ENCODE results near the gene CES5A.
"Not testable (repeated sequence)": the region's sequence is repeated elsewhere in the genome, so short reads cannot be mapped to it uniquely, and the experiment has no call there.

CES5A gene

GRCh38 chr16:55830658-55831294 lies 44.4 kb downstream of the CES5A start:
- no peak for DNase-seq (ENCODE audit: low read depth in 2 of 2)

DNA sequence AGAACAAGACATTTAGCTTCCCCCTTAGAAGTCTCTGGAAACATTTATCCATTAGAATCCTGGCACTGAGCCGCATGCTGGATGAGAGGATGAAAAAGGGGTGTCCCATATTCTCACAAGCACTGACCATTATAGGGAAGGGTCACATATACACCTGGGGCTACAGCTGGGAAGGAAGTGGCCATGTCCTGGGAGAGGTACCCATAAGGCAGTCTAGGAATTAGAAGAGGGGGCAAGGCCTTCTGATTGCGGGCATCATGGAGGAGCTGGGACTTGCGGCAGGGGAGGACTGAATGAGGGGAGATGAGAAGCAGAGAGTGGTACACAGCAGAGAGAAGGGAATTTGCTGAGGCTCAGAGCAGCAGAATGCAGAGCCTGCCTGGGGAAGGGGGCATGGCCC lies 45.9 kb downstream of the CES5A start:
- not testable (repeated sequence) for DNase-seq (ENCODE audit: low read depth in 2 of 2)

GRCh38 chr16:55828680-55829079 lies 46.5 kb downstream of the CES5A start:
- no peak for DNase-seq (ENCODE audit: low read depth in 2 of 2)

DNA sequence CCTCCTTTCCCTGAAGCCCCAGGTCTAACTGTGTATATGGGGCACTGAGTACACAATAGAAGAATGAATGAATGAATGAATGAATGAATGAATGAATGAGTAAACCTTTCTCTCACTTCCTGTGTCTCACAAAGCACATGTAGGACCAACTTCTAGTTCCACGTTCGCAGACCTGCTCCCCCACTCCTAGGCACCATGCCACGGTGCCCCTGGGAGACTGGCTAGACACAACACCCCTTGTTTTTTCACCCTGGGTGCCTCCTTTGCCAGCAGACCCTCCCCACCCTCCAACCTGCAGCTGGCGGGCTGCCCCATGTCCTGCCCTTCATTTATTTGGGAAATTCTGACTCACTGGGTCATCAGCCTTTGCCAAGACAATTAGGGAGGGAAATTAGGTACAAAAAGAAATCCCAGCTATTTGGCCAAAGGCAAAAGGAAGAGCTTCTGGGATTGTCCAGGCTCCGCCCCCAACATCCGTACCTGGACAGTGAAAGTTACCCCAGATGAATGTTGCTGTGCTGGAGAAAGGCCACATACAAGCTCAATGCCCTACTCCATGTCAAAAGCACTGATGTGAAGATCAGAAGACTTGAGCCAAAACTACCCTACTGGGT lies 50.0 kb downstream of the CES5A start:
- DNase-seq (ENCODE audit: low read depth in 2 of 2), result no peak

DNA sequence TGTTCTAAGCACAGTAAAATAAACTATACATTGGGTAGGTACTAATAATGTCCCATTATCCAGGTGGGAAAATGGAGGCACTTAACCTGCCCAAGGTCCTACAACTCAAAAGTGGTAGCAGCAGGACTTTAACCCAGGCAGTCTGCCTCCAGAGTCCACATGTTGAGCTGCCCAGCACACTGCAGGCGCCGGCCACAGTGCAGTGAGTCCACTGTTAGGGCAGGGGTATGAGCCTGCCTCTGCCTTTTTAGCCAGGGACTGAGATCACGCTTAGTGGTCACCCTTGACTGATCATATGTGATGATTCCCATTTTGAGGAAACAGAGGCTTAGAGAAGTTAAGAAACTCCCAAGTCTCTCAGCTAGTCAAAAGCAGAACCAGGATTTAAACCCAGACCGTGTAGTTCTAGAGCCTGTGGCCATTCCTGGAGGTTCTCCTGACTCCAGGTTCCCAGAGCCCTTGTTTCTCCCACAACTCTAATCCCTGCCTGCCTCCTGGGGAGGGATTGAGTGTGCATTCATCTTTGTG lies 50.6 kb downstream of the CES5A start:
- DNase-seq (ENCODE audit: low read depth in 2 of 2), result no peak

GRCh38 chr16:55822280-55822810 lies 52.8 kb downstream of the CES5A start:
- DNase-seq (ENCODE audit: low read depth in 2 of 2), result no peak

DNA sequence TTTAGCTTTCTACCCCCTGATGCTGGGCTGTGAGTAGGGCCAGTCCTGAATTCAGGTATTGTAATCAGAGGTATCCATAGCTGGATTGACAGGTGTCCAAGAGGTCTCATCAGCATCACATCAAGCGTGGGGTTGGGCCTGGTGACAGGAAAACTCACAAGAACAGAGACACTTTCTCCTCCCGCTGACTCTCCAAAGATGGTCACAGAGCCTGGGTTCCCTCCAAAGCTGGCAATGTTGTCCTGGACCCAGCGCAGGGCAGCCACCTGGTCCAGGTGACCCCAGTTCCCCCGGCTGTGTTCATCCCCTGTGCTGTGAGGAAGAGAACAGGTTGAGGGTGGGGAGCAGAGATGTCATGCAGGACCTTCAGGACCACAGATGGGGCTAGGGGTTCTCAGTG lies 54.0 kb downstream of the CES5A start:
- no peak for DNase-seq (ENCODE audit: low read depth in 2 of 2)

DNA sequence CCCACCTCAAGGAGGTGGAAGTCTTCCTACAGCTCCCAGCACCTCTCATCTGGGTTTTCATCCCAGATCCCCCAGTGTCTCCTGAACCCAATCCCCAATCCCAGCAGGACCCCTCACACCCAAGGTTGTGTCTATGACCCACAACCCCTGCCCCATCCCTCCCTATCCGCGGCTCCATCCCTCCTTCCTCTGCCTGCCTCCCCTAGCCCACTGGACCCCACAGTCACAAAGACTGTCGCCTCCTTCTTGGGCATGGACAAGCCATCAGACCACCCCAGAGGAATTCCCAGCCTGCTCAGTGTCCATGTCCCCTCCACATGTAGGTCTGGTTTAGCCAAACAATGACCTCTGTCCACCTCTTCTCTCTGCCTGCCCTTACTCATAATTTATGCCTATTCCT lies 54.6 kb downstream of the CES5A start:
- DNase-seq (ENCODE audit: low read depth in 2 of 2), result no peak

GRCh38 chr16:55817236-55817912 lies 57.8 kb downstream of the CES5A start:
- DNase-seq (ENCODE audit: low read depth in 2 of 2), result no peak

- DNase-seq (ENCODE audit: low read depth in 2 of 2), result not testable (repeated sequence)
Observed at GRCh38 chr16:55816222-55816621, 59.0 kb downstream of the CES5A start.

DNA sequence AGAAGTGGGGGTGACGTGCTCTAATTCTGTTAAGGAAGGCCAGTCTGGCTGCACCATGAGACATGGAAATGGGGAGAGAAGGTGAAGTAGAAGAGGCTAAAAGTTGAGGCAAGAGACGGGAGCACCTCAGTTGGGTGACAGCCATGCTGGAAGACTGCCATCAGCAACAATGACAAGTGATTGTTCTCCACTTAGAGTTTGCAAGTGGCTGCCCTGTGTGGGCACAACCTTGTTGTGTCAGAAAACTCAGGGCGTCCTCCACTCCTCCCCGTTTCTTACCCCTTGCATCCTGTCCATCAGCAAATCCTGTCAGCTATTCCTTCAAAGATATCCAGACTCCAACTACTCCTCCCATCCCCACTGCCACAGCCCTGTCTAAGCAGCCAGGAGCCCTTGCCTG lies 59.9 kb downstream of the CES5A start:
- no peak for DNase-seq (ENCODE audit: low read depth in 2 of 2)

DNA sequence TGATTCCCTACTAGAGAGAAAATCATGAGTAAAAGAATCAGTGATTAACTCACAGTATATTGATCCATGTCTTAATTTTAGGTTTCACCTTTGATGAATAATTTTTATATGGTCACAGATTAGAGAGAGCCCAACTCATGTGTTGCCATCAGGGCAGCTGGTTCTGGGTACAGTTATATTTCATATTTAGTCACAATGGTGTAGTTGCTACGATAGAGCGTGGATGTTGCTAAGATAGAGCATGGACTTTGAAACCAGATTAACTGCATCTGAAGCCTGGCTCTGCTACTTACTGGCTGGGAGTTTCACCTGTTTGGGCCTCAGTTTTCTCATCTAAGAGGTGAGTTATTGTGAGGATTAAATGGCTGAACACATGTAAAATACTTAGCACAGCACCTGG lies 61.0 kb downstream of the CES5A start:
- not testable (repeated sequence) for DNase-seq (ENCODE audit: low read depth in 2 of 2)

- not testable (repeated sequence) for DNase-seq (ENCODE audit: low read depth in 2 of 2)
Observed at GRCh38 chr16:55813730-55814129, 61.4 kb downstream of the CES5A start.

- no peak for DNase-seq (ENCODE audit: low read depth in 2 of 2)
Observed at GRCh38 chr16:55812951-55813350, 62.2 kb downstream of the CES5A start.

DNA sequence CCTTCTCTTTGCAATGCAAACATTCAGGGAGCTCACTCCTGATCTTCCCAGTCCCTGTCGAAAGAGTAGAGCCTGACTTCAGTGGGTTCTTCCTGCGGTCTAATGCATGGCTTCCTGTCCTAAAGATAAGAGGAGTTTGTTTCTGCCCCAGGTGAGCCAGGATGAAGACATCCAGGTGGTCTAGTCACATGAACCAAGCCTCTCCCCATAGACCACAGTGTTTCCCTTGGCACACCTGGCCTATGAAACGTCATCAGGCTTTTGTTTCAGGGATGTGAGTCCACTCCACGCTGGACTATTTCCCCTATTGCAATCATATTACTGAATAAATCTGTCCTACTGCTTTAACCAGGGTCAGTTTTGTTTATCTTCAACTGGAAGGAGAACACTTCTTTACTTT lies 63.4 kb downstream of the CES5A start:
- no peak for DNase-seq (ENCODE audit: low read depth in 2 of 2)

GRCh38 chr16:55810451-55810961 lies 64.7 kb downstream of the CES5A start:
- DNase-seq (ENCODE audit: low read depth in 2 of 2), result no peak

GRCh38 chr16:55809851-55810250 lies 65.3 kb downstream of the CES5A start:
- DNase-seq (ENCODE audit: low read depth in 2 of 2), result no peak

DNA sequence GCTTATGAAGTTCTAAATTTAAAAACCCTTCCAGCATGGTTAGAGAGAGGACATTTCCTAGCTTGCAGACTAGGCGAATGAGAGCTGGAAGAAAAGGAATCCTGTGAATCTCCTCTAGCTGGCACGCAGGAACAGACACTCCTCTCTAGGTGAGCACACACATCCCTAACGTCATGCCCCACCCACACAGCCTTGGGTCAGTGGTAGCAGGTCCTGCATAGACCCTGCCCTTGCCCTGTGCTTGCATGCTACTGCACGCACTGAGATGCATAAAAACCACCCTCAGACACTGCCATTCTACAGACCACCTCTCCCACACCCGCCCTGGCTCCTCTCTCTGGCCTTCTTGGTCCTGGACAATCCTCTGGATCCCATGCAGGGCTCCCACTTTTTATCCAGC lies 65.8 kb downstream of the CES5A start:
- no peak for DNase-seq (ENCODE audit: low read depth in 2 of 2)

GRCh38 chr16:55808286-55808685 lies 66.9 kb downstream of the CES5A start:
- not testable (repeated sequence) for DNase-seq (ENCODE audit: low read depth in 2 of 2)

- DNase-seq (ENCODE audit: low read depth in 2 of 2), result not testable (repeated sequence)
Observed at GRCh38 chr16:55805104-55805503, 70.1 kb downstream of the CES5A start.

DNA sequence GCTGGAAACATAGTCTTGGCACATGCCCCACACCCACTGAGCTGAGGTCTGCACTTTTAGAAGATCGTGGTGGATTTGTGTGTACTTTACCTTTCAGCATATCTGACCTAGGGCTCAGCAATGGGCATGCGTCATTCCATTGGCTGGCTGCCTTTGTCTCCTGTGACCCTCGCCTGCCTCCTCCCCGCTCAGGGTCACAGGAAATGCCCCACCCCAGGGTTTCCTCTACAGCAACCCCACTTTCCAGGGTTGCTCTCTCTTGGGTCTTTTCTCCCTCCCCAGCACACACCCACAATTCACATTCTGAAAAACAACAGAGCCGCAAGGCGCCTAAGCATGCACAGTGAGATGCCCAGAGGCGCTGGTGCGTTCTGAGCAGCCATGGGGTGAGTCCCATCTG lies 71.5 kb downstream of the CES5A start:
- DNase-seq (ENCODE audit: low read depth in 2 of 2), result not testable (repeated sequence)
